Neural progenitor cell (in vitro differentiated cells): Measurements from ENCODE around the gene PLEKHG5. TPM values are rescaled to one million over a fixed set of nuclear protein-coding genes. Genes with fewer than 3 reads are reported as not detected.

Experiments
- DNase-seq: peaks from one replicate; pipeline ENCODE4 v3.0.0-alpha.2; 2016; ENCODE audit warnings: low spot score
- H2AFZ ChIP-seq: fragments of 200-600 bp; sonication (generic); replicated peaks from 2 replicates; pipeline ENCODE4 v1.6.1; 2016; ENCODE audit warnings: antibody characterized with exemption
- H3F3A ChIP-seq: fragments of 200-600 bp; sonication (generic); 2 replicates; pipeline ENCODE4 v1.6.1; 2016; ENCODE audit warnings: antibody characterized with exemption, low read depth
- H3K27ac ChIP-seq: fragments of 200-600 bp; sonication (generic); 2 replicates; pipeline ENCODE4 v1.5.1; 2016; ENCODE audit warnings: mild to moderate bottlenecking
- H3K27me3 ChIP-seq: fragments of 200-600 bp; sonication (generic); 2 replicates; pipeline ENCODE4 v1.6.1; 2016; ENCODE audit warnings: mild to moderate bottlenecking, moderate library complexity
- H3K36me3 ChIP-seq: fragments of 200-600 bp; sonication (generic); 2 replicates; pipeline ENCODE4 v1.5.1; 2016
- H3K4me1 ChIP-seq: fragments of 200-600 bp; sonication (generic); 2 replicates; pipeline ENCODE4 v1.6.1; 2016; ENCODE audit warnings: mixed run types
- H3K4me2 ChIP-seq: fragments of 200-600 bp; sonication (generic); 2 replicates; pipeline ENCODE4 v1.6.1; 2016
- H3K4me3 ChIP-seq: fragments of 200-600 bp; sonication (generic); 2 replicates; pipeline ENCODE4 v1.5.1; 2016
- H3K79me2 ChIP-seq: fragments of 200-600 bp; sonication (generic); 2 replicates; pipeline ENCODE4 v1.6.1; 2016; ENCODE audit warnings: low read depth
- H3K9ac ChIP-seq: fragments of 200-600 bp; sonication (generic); 2 replicates; pipeline ENCODE4 v1.6.1; 2016
- H3K9me3 ChIP-seq: fragments of 200-600 bp; sonication (generic); 2 replicates; pipeline ENCODE4 v1.5.1; 2016; ENCODE audit warnings: low read depth
- H4K20me1 ChIP-seq: fragments of 200-600 bp; sonication (generic); 2 replicates; pipeline ENCODE4 v1.6.1; 2016; ENCODE audit warnings: low read depth
- H3K27ac Mint-ChIP-seq: 3 replicates; pipeline ENCODE4 v1.8.0; 2021; ENCODE audit warnings: mixed read lengths
- H3K27me3 Mint-ChIP-seq: 2 replicates; pipeline ENCODE4 v1.8.0; 2022; ENCODE audit warnings: low read depth, mild to moderate bottlenecking, inconsistent platforms, moderate library complexity, mixed read lengths; ENCODE audit not compliant: insufficient read depth
- H3K36me3 Mint-ChIP-seq: 3 replicates; pipeline ENCODE4 v1.8.0; 2021; ENCODE audit warnings: mixed read lengths
- H3K4me1 Mint-ChIP-seq: 3 replicates; pipeline ENCODE4 v1.8.0; 2021; ENCODE audit warnings: mixed read lengths
- H3K4me3 Mint-ChIP-seq: 3 replicates; pipeline ENCODE4 v1.8.0; 2021; ENCODE audit warnings: mild to moderate bottlenecking, moderate library complexity, mixed read lengths
- H3K9me3 Mint-ChIP-seq: 3 replicates; pipeline ENCODE4 v1.8.0; 2020; ENCODE audit warnings: mixed read lengths
- CTCF ChIP-seq: fragments of 200-600 bp; sonication (generic); IDR thresholded peaks from 2 replicates; pipeline ENCODE4 v1.5.1; 2017; ENCODE audit warnings: antibody characterized with exemption, mild to moderate bottlenecking
- EZH2 ChIP-seq: fragments of 200-600 bp; sonication (generic); IDR thresholded peaks from 2 replicates; pipeline ENCODE4 v1.6.1; 2017; ENCODE audit warnings: antibody characterized with exemption, mild to moderate bottlenecking, moderate library complexity
- EZH2phosphoT487 ChIP-seq: fragments of 200-600 bp; sonication (generic); IDR thresholded peaks from 2 replicates; pipeline ENCODE4 v1.6.1; 2017; ENCODE audit warnings: antibody characterized with exemption
- total RNA-seq: library from RNA; depleted of rRNA; stranded (reverse); fragments of >200 nt; gene quantifications from 2 replicates; pipeline ENCODE4 v1.2.3, GENCODE V29; 2015; ENCODE audit warnings: low replicate concordance

PLEKHG5 gene
- total RNA-seq, 1 donor from 2014 or later: 7.4 TPM

- no peaks in the 10 kb centered on the region for H3K9me3 ChIP-seq
- DNase-seq: no peak
- no peak overlapping the region for H3K27ac ChIP-seq
- H2AFZ ChIP-seq: no peak overlapping the region
- H3K9ac ChIP-seq: no peak overlapping the region
- no peaks in the 10 kb centered on the region for H4K20me1 ChIP-seq
- peaks cover 19% of the 10 kb centered on the region for H3K4me1 ChIP-seq
- no peaks in the 10 kb centered on the region for H3K36me3 ChIP-seq
- H3K27ac Mint-ChIP-seq: no peak overlapping the region
- peaks cover 4% of the 10 kb centered on the region for H3K4me1 Mint-ChIP-seq
- no peak overlapping the region for H3K4me3 Mint-ChIP-seq
- peaks cover 6% of the 10 kb centered on the region for H3K36me3 Mint-ChIP-seq
- H3K27me3 Mint-ChIP-seq: peaks cover 2% of the 10 kb centered on the region
- H3K9me3 Mint-ChIP-seq: no peaks in the 10 kb centered on the region
- peaks cover 16% of the 10 kb centered on the region for H3K27me3 ChIP-seq
- no peak overlapping the region for H3K4me3 ChIP-seq
- no peaks in the 10 kb centered on the region for H3F3A ChIP-seq
- H3K79me2 ChIP-seq: no peaks in the 10 kb centered on the region
- TF ChIP-seq EZH2phosphoT487 (no peak), CTCF (no peak), EZH2 (no peak)
- no peak overlapping the region for H3K4me2 ChIP-seq
Observed at GRCh38 chr1:6464915-6465314, 26.6 kb downstream of the PLEKHG5 start.

GRCh38 chr1:6464514-6464836, 27.0 kb downstream of the PLEKHG5 start:
- no peaks in the 10 kb centered on the region for H4K20me1 ChIP-seq
- no peaks in the 10 kb centered on the region for H3K36me3 ChIP-seq
- TF ChIP-seq EZH2 (no peak), EZH2phosphoT487 (no peak)
- no peak overlapping the region for H3K4me3 ChIP-seq
- no peaks in the 10 kb centered on the region for H3K9me3 Mint-ChIP-seq
- no peak overlapping the region for H3K27ac Mint-ChIP-seq
- peaks cover 23% of the 10 kb centered on the region for H3K4me1 ChIP-seq
- H3F3A ChIP-seq: no peaks in the 10 kb centered on the region
- H3K4me1 Mint-ChIP-seq: peaks cover 8% of the 10 kb centered on the region
- H3K27ac ChIP-seq: no peak overlapping the region
- H3K27me3 ChIP-seq: peaks cover 16% of the 10 kb centered on the region
- H3K36me3 Mint-ChIP-seq: peaks cover 6% of the 10 kb centered on the region
- DNase-seq: no peak
- no peak overlapping the region for H3K4me2 ChIP-seq
- H3K9ac ChIP-seq: no peak overlapping the region
- no peak overlapping the region for H3K4me3 Mint-ChIP-seq
- no peaks in the 10 kb centered on the region for H3K9me3 ChIP-seq
- no peak overlapping the region for H2AFZ ChIP-seq
- H3K79me2 ChIP-seq: no peaks in the 10 kb centered on the region
- H3K27me3 Mint-ChIP-seq: peaks cover 2% of the 10 kb centered on the region

GRCh38 chr1:6463120-6463412, 28.4 kb downstream of the PLEKHG5 start:
- H3K27me3 Mint-ChIP-seq: peaks cover 2% of the 10 kb centered on the region
- H3K27ac Mint-ChIP-seq: no peak overlapping the region
- Histone ChIP-seq H2AFZ (no peak overlapping the region), H3K4me3 (no peak overlapping the region), H3K27ac (no peak overlapping the region), H3K4me2 (no peak overlapping the region), H3K4me1 (peaks cover 23% of the 10 kb centered on the region), H3F3A (no peaks in the 10 kb centered on the region), H3K9ac (no peak overlapping the region), H3K36me3 (no peaks in the 10 kb centered on the region), H3K9me3 (no peaks in the 10 kb centered on the region), H3K27me3 (peaks cover 16% of the 10 kb centered on the region), H4K20me1 (no peaks in the 10 kb centered on the region), H3K79me2 (no peaks in the 10 kb centered on the region)
- TF ChIP-seq EZH2 (no peak), EZH2phosphoT487 (no peak), CTCF (no peak)
- no peaks in the 10 kb centered on the region for H3K9me3 Mint-ChIP-seq
- DNase-seq: no peak
- peaks cover 3% of the 10 kb centered on the region for H3K36me3 Mint-ChIP-seq
- H3K4me3 Mint-ChIP-seq: no peak overlapping the region
- H3K4me1 Mint-ChIP-seq: peaks cover 10% of the 10 kb centered on the region

- Histone ChIP-seq H2AFZ (no peak overlapping the region), H3K4me1 (peaks cover 23% of the 10 kb centered on the region), H3K36me3 (no peaks in the 10 kb centered on the region), H3F3A (peaks cover under 1% of the 10 kb centered on the region), H4K20me1 (no peaks in the 10 kb centered on the region), H3K27ac (no peak overlapping the region), H3K9me3 (no peaks in the 10 kb centered on the region), H3K79me2 (no peaks in the 10 kb centered on the region), H3K27me3 (peaks cover 16% of the 10 kb centered on the region), H3K4me2 (no peak overlapping the region), H3K4me3 (no peak overlapping the region), H3K9ac (no peak overlapping the region)
- Mint-ChIP-seq H3K4me1 (peaks cover 10% of the 10 kb centered on the region), H3K36me3 (peaks cover 3% of the 10 kb centered on the region), H3K27ac (no peak overlapping the region), H3K27me3 (peaks cover 2% of the 10 kb centered on the region), H3K4me3 (no peak overlapping the region), H3K9me3 (no peaks in the 10 kb centered on the region)
- no peak for TF ChIP-seq EZH2
- no peak for TF ChIP-seq CTCF
- no peak for TF ChIP-seq EZH2phosphoT487
- no peak for DNase-seq
Observed at GRCh38 chr1:6462412-6463119, 28.9 kb downstream of the PLEKHG5 start.
